ENCODE results near the gene ZRANB1. TPM values are rescaled to one million over a fixed set of nuclear protein-coding genes. Genes with fewer than 3 reads are reported as not detected.

ZRANB1 gene
- polyA plus RNA-seq, 3 donors: 5.4 to 16.0 (median 10.9) TPM

GRCh38 chr10:124955243-124955642, 13.3 kb downstream of the ZRANB1 start:
- no peak overlapping the region for H3K27ac ChIP-seq (ENCODE audit: low read depth, low read length)
- 60 to 71% (median 61%) methylated on average over 7 of the region's 7 CpGs for WGBS, 3 donors

DNA sequence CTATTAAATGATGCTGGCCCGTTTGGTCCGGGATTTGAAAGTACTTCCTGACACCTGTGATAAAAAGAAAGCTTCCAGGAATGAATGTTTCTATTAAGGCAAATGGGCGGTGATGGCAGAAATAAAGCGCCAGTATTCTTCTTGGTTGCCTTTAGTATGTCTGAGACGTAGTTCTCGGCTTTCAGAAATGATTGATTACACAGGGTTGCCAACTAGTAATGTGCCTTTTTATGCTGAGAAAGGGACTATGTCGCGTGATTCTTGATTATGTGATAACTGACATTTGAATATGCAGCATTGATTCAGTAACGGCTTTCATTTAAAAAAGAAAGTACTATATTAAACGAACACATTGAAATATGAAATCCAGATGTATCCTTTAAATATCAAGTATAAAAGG, 13.9 kb downstream of the ZRANB1 start:
- H3K27ac ChIP-seq (ENCODE audit: low read depth, low read length): no peak overlapping the region
- WGBS, 3 donors: 61 to 65% (median 64%) methylated on average over 10 of the region's 10 CpGs

GRCh38 chr10:124956764-124957163, 14.8 kb downstream of the ZRANB1 start:
- WGBS, 3 donors: 56 to 81% (median 72%) methylated on average over 1 of the region's 1 CpG
- no peak overlapping the region for H3K27ac ChIP-seq (ENCODE audit: low read depth, low read length)

- no peak overlapping the region for H3K27ac ChIP-seq (ENCODE audit: low read depth, low read length)
- 50 to 90% (median 51%) methylated on average over 7 of the region's 7 CpGs for WGBS, 3 donors
Measured at GRCh38 chr10:124957404-124957947, 15.6 kb downstream of the ZRANB1 start.

- no peak overlapping the region for H3K27ac ChIP-seq (ENCODE audit: low read depth, low read length)
- WGBS, 3 donors: 96 to 97% (median 97%) methylated on average over 3 of the region's 3 CpGs
Measured at GRCh38 chr10:124959564-124959963, 17.6 kb downstream of the ZRANB1 start.

DNA sequence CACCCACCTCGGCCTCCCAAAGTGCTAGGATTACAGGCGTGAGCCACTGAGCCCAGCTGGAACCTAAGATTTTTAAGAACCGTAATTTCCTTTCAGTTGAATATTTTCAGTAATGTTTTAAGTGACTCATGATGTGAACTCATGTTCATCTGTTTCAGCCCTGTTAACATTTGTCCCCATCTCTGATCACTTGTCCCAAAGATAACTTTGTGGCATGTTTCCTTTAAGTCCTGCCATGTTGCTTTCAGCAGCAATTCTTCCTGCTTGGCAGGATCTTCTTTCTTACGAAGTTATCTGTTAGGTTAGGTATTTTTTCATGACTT, 19.3 kb downstream of the ZRANB1 start:
- no peak overlapping the region for H3K27ac ChIP-seq (ENCODE audit: low read depth, low read length)
- 76 to 83% (median 83%) methylated on average over 4 of the region's 4 CpGs for WGBS, 3 donors

DNA sequence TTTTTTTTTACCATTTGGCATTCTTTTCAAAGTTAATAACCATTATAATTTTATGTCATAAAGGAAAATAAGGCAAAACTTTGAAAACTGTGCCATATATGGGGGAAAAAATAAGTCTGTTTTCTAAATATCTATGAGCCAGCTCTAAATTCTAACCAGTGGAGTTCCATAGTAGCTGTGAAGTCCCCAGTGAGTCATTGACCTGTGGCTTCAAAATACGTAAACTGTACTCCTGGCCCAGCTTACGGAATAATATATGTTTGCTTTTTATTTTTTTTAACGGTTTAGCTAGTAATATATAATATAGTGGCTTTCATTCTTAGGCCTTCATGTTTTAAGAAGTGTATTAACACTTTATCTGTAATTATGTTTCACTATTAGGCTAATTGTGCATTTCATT, 20.5 kb downstream of the ZRANB1 start:
- 90 to 92% (median 91%) methylated on average over 3 of the region's 3 CpGs for WGBS, 3 donors
- no peak overlapping the region for H3K27ac ChIP-seq (ENCODE audit: low read depth, low read length)

- WGBS, 3 donors: 80 to 86% (median 83%) methylated on average over 7 of the region's 7 CpGs
- H3K27ac ChIP-seq (ENCODE audit: low read depth, low read length): no peak overlapping the region
Measured at GRCh38 chr10:124963866-124964720, 22.2 kb downstream of the ZRANB1 start.

- 74 to 87% (median 78%) methylated on average over 5 of the region's 5 CpGs for WGBS, 3 donors
- no peak overlapping the region for H3K27ac ChIP-seq (ENCODE audit: low read depth, low read length)
Measured at GRCh38 chr10:124966008-124966407, 24.1 kb downstream of the ZRANB1 start.

- no peak overlapping the region for H3K27ac ChIP-seq (ENCODE audit: low read depth, low read length)
- WGBS, 3 donors: 90 to 98% (median 91%) methylated on average over 2 of the region's 2 CpGs
Measured at GRCh38 chr10:124967255-124967654, 25.3 kb downstream of the ZRANB1 start.

DNA sequence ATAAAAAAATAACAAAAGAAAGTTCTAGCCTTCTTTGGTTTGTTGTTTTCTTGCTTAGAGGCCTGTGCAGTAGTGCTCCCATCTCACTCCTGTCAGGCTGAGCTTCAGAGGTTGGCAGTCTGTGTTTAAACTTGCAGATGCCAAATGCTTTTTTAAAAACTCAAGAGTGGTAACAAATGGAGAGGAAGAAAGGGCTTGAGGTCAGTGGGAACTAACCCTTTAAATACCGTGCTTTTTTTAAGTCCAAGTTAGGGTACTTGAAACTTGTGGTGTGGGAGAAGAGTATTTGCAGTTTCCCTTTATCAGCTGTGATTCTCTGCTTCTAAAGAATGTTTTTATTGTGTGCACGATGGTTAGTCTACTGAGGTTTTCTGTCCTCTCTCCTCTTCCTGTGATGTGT, 29.4 kb downstream of the ZRANB1 start:
- H3K27ac ChIP-seq (ENCODE audit: low read depth, low read length): no peak overlapping the region
- WGBS, 3 donors: 40 to 48% (median 47%) methylated on average over 2 of the region's 2 CpGs

DNA sequence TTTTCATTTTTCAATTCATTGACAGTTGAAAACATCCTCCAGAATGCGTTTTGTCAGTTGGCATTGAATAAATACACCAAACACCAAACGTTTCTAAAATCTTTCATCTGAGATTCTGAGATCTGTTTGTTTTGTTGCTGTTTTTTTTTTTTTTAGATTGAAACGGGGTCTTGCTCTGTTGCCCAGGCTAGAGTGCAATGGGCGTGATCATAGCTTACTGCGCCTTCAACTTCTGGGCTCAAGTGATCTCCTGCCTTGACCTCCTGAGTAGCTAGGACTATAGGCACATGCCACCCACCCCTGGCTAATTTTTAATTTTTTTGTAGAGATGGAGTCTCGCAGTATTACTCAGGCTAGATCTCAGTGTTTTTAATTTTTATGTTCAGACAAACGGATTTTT, 30.7 kb downstream of the ZRANB1 start:
- no peak overlapping the region for H3K27ac ChIP-seq (ENCODE audit: low read depth, low read length)
- 85 to 95% (median 94%) methylated on average over 7 of the region's 7 CpGs for WGBS, 3 donors

GRCh38 chr10:124974131-124974530, 32.2 kb downstream of the ZRANB1 start:
- WGBS, 3 donors: 82 to 92% (median 91%) methylated on average over 5 of the region's 5 CpGs
- H3K27ac ChIP-seq (ENCODE audit: low read depth, low read length): no peak overlapping the region

DNA sequence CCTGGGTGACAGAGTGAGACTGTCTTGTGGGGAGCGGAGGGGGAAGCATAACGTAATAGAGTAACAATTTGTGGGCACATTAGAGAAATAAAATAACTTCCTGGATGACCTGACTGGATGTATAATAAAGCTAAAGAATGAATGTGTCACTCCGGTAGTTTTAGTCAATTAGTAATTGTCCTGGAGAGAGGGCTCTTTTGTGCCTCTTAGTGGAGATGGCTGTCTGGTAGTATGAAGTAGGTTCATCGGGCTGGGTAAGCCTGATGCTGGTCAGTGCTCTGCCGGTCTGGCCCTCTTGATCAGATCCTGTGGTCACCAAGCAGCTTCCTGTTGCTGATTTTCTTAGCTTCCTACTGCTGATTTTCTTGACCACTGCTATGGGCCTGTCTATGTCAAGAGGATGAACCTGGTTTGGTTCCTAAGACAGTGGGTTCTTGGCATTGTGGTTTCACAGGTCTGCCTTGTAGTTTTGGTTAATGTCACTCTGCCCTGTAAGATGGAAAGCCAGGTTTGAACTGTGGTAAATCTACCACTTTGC, 34.1 kb downstream of the ZRANB1 start:
- H3K27ac ChIP-seq (ENCODE audit: low read depth, low read length): no peak overlapping the region
- 57 to 75% (median 67%) methylated on average over 5 of the region's 5 CpGs for WGBS, 3 donors

- WGBS, 3 donors: 79 to 97% (median 97%) methylated on average over 3 of the region's 3 CpGs
- no peak overlapping the region for H3K27ac ChIP-seq (ENCODE audit: low read depth, low read length)
Measured at GRCh38 chr10:124977161-124977560, 35.2 kb downstream of the ZRANB1 start.

- WGBS, 3 donors: 73 to 79% (median 78%) methylated on average over 4 of the region's 4 CpGs
- no peak overlapping the region for H3K27ac ChIP-seq (ENCODE audit: low read depth, low read length)
Measured at GRCh38 chr10:124977648-124978375, 35.9 kb downstream of the ZRANB1 start.

DNA sequence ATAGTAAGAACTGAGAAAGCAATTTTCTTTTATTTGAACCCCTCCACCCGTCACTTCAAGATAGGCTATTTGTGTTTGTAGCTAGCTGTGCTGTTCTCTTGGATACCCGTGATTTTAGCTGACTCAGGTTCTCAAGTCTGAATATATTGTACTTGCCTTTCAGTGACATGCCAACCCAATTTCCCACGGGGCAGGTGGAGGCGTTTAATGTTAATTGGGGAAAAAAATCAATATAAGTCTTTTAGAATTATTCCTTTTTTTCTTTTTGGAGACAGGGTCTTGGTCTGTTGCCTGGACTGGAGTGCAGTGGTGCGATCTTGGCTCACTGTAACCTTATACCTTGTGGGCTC, 36.4 kb downstream of the ZRANB1 start:
- 58 to 83% (median 79%) methylated on average over 5 of the region's 5 CpGs for WGBS, 3 donors

GRCh38 chr10:124983321-124983720, 41.4 kb downstream of the ZRANB1 start:
- H3K27ac ChIP-seq (ENCODE audit: low read depth, low read length): no peak overlapping the region
- WGBS, 3 donors: 37 to 54% (median 52%) methylated on average over 6 of the region's 6 CpGs

More for the DNA sequence above, 36.4 kb downstream of the ZRANB1 start:
- no peak overlapping the region for H3K27ac ChIP-seq (ENCODE audit: low read depth, low read length)

- WGBS, 3 donors: 49 to 96% (median 92%) methylated on average over 1 of the region's 1 CpG
Measured at GRCh38 chr10:124984376-124984775, 42.5 kb downstream of the ZRANB1 start.

More at GRCh38 chr10:124984376-124984775, 42.5 kb downstream of the ZRANB1 start:
- H3K27ac ChIP-seq (ENCODE audit: low read depth, low read length): no peak overlapping the region
